SHP77 (cell line): Measurements from ENCODE around the gene NEO1.

Experiments
- DNase-seq, 2 experiments: peaks; one replicate each; lab custom pipeline; 2025; lab: John Stamatoyannopoulos, UW

The NEO1 gene

DNA sequence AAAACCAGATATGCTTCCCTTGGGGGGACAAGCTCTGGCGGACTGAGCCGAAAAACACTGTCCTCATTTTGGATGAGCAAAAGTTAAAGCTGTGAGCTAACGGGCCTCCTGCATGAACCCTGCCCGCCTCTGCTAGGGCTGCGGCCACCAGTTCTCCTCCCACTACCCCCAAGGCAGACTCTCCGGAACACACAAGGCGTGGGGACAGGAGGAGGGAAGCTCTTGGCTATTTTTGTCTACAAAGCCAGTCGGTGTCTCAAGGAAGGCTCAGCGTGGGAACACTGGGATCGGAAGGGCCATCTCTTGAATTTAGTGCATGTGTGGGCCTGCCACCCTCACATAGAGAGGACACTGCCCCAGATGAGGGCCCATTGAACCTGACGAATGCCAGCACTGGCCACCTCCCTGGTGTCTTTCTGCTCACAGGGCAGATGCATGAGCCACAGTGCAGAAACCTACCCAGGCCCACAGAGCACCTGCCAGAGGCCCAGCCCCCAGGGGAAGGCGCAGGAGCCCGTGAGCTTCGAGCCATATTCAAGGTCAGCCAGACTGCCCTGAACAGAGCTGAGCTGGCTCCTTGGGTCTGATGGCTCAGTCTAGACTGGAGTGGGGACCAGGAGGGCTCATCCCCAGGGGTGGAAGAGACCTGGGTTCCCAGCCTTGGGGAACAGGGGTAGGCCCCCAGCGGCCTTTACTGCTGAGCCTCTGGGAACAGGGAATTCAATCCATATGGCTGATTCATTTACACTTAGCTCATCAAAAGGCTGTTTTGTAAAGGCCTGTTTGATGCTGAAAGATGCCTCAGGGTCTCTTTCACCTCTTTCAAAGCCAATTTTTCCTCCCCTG, 278.2 kb downstream of the NEO1 start:
- DNase-seq, result no peak

GRCh38 chr15:73331501-73331900, 279.2 kb downstream of the NEO1 start:
- DNase-seq, result no peak

GRCh38 chr15:73331991-73332925, 280.0 kb downstream of the NEO1 start:
- DNase-seq, result no peak

- no peak for DNase-seq
Measured at GRCh38 chr15:73333001-73333400, 280.7 kb downstream of the NEO1 start.

DNA sequence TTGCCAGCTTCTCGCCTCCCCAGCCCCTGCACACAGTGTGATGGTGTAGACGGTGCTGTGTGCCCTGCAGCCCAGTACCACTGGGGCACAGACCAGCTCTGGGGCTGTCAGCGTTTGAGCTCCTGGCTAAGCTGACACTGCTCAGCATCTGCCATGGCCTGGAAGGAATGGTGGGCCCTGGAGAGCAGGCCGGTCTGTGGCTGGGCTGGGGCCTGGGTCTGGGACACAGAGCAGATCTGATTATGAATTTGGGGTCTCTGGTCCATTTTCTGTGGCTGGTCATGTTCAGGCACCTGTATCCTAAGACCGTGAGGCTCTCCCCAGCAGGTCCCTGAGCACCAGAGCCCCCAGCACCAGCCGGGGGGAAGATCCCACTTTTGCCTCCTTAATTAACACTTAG, 281.8 kb downstream of the NEO1 start:
- no peak for DNase-seq

DNA sequence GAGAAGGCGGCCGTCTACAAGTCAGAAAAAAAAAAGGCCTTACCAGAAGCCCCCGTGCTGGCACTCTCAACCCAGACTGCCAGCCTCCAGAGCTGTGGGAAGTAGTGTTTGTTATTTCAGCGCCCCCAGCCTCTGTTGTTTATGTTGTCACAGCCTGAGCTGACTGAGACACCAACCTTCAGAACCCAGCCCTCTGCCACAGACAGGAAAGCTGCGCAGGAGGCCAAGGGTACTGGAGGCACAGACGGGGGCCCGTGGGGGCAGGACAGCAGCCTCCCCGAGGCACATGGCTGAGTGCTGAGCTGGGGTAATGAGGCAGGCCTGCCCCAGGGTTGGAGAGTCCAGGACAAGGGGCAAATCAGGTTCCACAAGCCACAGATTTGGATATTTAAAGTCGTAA, 282.8 kb downstream of the NEO1 start:
- DNase-seq, result no peak

- no peak for DNase-seq
Measured at GRCh38 chr15:73335471-73335870, 283.2 kb downstream of the NEO1 start.

DNA sequence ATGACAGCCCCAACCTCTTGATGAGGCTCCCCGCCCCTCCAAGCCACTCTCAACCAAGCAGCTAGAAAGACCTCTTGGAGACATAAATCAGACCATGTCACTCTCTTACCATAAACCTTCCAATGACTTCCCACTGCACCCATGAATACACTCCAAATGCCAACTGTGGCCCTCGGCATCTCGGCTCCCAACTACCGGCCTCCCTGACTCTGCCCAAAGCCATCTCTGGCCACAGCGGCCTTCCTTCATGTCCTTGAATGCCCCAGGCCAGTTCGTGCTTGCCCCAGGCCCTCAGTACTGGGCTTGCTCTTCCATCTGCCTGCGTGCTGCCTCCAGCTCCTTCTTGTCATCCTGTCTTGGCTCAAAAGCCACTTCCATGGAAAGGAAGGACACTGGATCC, 284.5 kb downstream of the NEO1 start:
- no peak for DNase-seq

GRCh38 chr15:73337187-73337586, 284.9 kb downstream of the NEO1 start:
- no peak for DNase-seq

DNA sequence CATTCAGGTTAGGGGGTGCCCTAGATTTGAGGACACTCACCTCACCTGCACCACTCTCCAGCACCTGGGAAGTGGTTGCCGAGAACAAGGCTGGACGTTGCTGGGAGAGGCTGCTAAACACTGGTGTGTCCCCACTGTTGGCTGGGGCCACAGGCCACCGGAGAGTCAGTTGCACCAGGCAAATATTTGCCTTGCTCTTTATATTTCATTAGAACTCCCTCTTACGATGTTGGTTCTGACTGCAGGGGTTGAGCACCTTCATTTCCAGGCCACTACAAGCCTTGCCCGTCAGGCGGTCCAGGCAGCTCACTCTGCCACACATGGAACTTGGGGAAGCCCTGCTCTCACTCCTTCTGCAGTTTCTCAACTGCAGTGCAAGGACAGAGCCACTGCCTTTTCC, 285.8 kb downstream of the NEO1 start:
- peak; percentile 33 to 35 for DNase-seq

- DNase-seq, result no peak
Measured at GRCh38 chr15:73338606-73339374, 286.5 kb downstream of the NEO1 start.

DNA sequence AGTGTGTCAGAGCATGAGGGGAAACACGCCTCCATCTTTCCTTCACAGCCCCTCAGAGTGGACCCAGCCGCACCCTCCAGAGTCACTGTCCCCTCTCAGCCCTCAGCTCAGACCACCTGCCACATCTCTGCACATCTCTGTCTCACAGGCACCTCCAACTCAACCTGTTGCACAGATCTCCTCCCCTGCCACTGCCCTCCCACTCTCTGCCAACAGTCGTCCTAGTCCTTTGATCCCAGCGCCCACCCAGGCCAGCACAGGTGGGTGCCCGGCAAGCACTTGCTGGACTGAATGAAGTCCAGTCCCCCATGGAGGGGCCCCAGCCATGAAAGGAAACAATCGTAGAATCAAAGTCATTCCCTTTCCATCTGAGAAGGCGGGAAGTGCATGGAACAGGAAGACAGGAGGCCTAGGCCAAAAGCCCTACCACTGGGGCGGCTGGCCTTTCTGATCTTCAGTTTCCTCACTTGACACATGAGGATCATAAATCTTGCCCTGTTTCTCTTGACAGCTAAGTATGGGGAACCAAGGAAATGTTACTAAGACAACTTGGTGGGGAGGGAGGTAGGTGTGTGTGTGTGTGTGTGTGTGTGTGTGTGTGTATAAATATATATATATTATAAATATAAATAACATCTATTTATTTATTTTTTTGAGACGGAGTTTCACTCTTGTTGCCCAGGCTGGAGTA, 288.4 kb downstream of the NEO1 start:
- DNase-seq, result no peak

- peak in 1 of 2 experiments; percentile 16 for DNase-seq
Measured at GRCh38 chr15:73341886-73342600, 289.8 kb downstream of the NEO1 start.

DNA sequence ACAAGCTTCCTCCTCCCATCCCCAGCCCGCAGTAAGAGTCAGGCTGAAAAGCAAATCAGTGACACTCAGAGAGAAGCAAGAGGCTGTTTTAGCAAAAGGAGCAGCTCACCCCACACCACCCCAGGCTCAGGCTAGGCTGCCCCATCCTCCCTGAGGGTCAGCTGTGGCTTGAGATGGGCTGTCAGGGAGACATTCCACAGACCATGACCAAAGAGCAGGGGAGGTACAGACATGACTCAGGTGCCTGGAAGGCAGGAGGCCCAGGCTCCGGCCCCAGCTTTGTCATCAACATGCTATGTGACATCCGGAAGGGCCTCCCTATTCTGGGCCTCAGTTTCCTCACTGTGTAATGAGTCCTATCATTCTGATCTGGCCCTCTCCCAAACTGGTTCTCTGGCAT, 291.8 kb downstream of the NEO1 start:
- no peak for DNase-seq

- peak in 1 of 2 experiments; percentile 80 for DNase-seq
Measured at GRCh38 chr15:73345658-73346057, 293.4 kb downstream of the NEO1 start.

DNA sequence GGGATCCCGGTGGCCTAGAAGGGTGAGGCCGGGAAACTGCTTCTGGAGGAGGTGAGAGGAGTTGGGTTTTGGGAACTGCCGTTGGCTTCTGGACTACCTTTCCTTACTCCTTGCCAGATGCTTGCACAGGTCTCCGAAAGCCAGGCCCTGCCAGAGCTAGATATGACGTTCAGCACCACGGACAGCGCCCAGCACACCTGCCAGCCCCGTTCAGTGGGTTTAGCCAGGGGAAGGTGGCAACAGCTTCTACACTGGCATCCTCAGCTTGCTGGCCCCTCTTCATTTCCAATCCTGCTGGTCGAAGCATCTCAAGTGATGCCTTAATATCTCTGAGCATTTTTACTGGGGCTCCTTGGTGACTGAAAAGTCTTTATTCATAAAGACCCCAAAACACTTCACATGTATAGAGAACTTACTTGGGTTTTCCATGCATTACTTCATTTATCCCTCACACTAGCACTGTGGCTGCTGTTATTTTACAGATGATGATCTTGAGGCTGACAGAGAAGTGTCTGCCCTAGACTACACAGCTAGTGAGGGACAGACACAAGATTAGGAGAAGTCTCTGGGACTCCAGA, 294.6 kb downstream of the NEO1 start:
- DNase-seq, result no peak

DNA sequence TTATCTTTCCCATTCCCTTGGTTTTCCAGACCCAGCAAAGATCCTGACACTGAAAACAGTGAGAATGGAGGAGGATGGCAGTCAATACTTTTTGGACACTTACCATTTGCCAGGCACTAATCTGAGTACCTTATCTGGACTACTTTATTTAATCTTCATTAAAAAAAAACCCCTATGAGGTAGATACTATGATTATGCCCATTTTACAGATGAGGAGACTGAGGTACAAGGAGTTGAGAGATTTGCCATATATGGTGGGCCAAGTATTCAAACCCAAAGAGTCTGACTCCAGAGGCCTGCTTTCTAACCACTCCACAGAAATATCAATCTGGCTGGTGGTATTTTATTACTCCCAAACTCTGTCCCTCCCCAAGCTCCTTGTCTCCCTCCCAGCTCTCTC, 296.9 kb downstream of the NEO1 start:
- no peak for DNase-seq

DNA sequence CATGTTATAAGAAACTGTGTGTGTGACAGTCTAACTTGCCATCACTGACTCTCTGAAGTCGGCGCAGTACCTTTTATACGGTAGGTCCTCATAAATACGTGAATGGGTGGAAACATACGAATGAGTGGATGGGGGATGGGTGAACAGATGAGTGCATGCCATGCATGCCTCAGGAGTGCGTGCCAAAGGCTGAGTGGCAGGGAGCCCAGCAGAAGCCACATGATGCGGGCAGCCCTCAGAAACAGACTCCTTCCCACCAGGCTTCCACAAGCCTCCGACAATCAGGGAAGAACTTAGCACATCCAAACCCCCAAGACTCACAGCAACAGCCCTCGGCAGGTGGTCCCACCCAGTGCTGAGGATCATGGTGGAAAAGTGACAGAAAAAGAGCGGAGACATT, 299.8 kb downstream of the NEO1 start:
- no peak for DNase-seq

GRCh38 chr15:73353734-73354133, 301.5 kb downstream of the NEO1 start:
- no peak for DNase-seq

GRCh38 chr15:73354241-73354640, 302.0 kb downstream of the NEO1 start:
- DNase-seq, result no peak
